ENCODE data around the gene CCDC138.
"Not testable (repeated sequence)": the region's sequence is repeated elsewhere in the genome, so short reads cannot be mapped to it uniquely, and the experiment has no call there.

CCDC138 gene

GRCh38 chr2:108786354-108787215 lies at the start of gene CCDC138:
TSS of gene CCDC138 (plus strand) at chr2:108786771. CDS start at chr2:108786823, 52 bp downstream.
- peak; percentile 83 to 91 (median 85) for DNase-seq (ENCODE audit: low read depth in 3 of 3)

- DNase-seq (ENCODE audit: low read depth in 3 of 3), result not testable (repeated sequence)
Measured at GRCh38 chr2:108757973-108758372, 28.6 kb upstream of the CCDC138 start.

GRCh38 chr2:108762618-108763017 lies 24.0 kb upstream of the CCDC138 start:
- DNase-seq (ENCODE audit: low read depth in 3 of 3), result not testable (repeated sequence)

GRCh38 chr2:108766671-108767070 lies 19.9 kb upstream of the CCDC138 start:
- not testable (repeated sequence) for DNase-seq (ENCODE audit: low read depth in 3 of 3)

GRCh38 chr2:108767859-108768258 lies 18.7 kb upstream of the CCDC138 start:
- not testable (repeated sequence) for DNase-seq (ENCODE audit: low read depth in 3 of 3)

GRCh38 chr2:108776475-108776874 lies 10.1 kb upstream of the CCDC138 start:
- DNase-seq (ENCODE audit: low read depth in 3 of 3), result no peak

- DNase-seq (ENCODE audit: low read depth in 3 of 3), result no peak
Measured at GRCh38 chr2:108778857-108779256, 7.7 kb upstream of the CCDC138 start.

GRCh38 chr2:108786008-108786353 lies 590 bp upstream of the CCDC138 start:
- no peak for DNase-seq (ENCODE audit: low read depth in 3 of 3)

GRCh38 chr2:108787216-108787541 lies 608 bp downstream of the CCDC138 start:
- DNase-seq (ENCODE audit: low read depth in 3 of 3), result no peak

- DNase-seq (ENCODE audit: low read depth in 3 of 3), result no peak
Measured at GRCh38 chr2:108803045-108803736, 16.6 kb downstream of the CCDC138 start.

- DNase-seq (ENCODE audit: low read depth in 3 of 3), result no peak
Measured at GRCh38 chr2:108805032-108805431, 18.5 kb downstream of the CCDC138 start.

GRCh38 chr2:108805782-108806181 lies 19.2 kb downstream of the CCDC138 start:
- no peak for DNase-seq (ENCODE audit: low read depth in 3 of 3)

GRCh38 chr2:108806371-108807113 lies 20.0 kb downstream of the CCDC138 start:
- DNase-seq (ENCODE audit: low read depth in 3 of 3), result no peak

GRCh38 chr2:108809936-108810335 lies 23.4 kb downstream of the CCDC138 start:
- DNase-seq (ENCODE audit: low read depth in 3 of 3), result no peak

GRCh38 chr2:108810993-108811957 lies 24.7 kb downstream of the CCDC138 start:
- no peak for DNase-seq (ENCODE audit: low read depth in 3 of 3)

GRCh38 chr2:108813732-108814131 lies 27.2 kb downstream of the CCDC138 start:
- no peak for DNase-seq (ENCODE audit: low read depth in 3 of 3)

GRCh38 chr2:108820482-108820881 lies 33.9 kb downstream of the CCDC138 start:
- no peak for DNase-seq (ENCODE audit: low read depth in 3 of 3)

- no peak for DNase-seq (ENCODE audit: low read depth in 3 of 3)
Measured at GRCh38 chr2:108823286-108823685, 36.7 kb downstream of the CCDC138 start.

GRCh38 chr2:108824316-108825070 lies 37.9 kb downstream of the CCDC138 start:
- DNase-seq (ENCODE audit: low read depth in 3 of 3), result no peak

- DNase-seq (ENCODE audit: low read depth in 3 of 3), result no peak
Measured at GRCh38 chr2:108825254-108825653, 38.7 kb downstream of the CCDC138 start.

GRCh38 chr2:108825736-108826135 lies 39.2 kb downstream of the CCDC138 start:
- DNase-seq (ENCODE audit: low read depth in 3 of 3), result no peak
